NCI-H524 (cell line): Measurements from ENCODE around the gene FBXL17.

ENCODE experiments used
- DNase-seq, 2 experiments: peaks; one replicate each; lab custom pipeline; 2025; lab: John Stamatoyannopoulos, UW

Gene FBXL17

DNA sequence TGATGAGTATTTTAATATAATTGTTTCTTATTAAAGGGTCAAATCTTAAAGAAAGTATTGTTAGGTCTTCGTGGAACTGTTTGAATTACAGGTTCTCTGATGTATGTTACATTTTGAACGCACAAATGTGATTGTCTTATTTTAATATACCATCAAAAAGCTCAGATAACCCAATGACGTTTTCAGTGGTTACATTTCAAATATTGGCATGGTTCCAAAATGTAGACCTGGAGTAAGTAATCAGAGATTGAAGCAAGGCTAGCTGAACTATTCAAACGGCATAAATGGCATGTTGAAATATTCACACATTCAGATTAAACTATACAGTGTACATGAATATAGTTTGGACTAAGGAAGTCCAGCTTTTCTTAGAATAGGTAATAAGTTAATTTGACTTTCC lies 429.4 kb downstream of the FBXL17 start:
- DNase-seq, result no peak

DNA sequence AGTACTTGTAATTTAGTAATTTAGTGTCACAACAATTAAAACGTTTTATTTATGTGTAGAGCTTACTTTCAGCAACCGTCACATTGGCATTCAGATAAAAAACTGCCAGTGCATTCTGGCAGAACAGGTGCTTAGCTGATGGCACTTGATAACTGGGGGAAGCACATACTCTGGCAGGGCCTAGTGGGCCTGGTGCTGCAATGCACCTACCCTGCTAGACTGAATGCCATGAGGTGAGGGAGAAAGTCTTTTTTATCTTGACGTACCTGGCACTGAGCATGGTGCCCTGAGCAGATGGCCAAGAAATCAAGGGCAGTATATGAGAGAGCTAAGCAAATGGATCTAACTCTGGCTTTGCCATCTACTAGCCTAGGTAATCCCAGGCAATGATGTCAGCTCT lies 430.6 kb downstream of the FBXL17 start:
- DNase-seq, result peak; percentile 22 to 50

DNA sequence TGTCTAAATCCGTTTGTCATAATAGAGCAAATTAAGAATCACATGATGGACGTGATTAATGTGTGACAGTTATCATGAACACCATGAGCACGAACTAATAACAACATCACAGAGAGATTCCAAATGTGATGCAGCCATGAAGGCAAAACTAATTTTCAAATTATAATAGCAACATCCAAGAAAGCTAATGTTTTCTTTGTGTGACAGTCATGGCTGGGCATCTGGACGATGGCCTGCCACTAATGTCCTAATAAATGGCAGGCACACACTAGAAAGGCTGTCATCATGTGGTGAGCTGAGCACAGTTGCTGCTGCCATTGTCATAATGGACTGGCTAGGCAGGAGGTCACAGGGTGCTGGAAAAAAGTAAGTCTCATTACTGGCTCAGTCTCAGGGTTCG lies 431.1 kb downstream of the FBXL17 start:
- DNase-seq, result no peak

DNA sequence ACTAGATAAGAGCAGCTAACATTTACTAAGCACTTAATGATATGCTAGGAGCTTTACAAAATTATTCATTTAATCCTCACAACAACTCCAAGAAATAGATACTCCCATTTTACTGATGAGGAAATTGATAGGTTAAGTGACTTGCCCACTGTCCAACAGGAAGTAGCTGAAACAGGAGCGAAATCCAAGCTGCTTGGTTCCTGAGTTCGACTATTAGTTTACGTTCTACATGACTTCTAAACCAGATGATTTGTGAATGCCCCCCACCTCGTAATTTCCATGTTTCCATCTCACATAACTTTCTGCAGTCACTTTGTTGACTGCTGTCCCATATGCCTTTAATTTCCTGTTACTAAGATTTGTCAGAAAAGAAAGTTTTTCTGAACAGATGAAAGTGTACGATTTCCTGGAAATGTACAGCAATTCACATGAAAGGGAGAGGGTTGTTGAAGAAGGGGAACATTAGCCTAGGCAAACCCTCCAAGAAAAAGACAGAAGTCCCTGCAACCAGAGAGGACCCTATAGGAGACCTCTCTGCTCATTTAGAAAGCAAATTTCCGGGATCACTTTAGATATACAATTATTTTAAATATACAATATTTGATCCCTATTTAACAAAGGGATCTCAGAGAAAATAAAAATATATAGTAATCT lies 432.1 kb downstream of the FBXL17 start:
- DNase-seq, result no peak

DNA sequence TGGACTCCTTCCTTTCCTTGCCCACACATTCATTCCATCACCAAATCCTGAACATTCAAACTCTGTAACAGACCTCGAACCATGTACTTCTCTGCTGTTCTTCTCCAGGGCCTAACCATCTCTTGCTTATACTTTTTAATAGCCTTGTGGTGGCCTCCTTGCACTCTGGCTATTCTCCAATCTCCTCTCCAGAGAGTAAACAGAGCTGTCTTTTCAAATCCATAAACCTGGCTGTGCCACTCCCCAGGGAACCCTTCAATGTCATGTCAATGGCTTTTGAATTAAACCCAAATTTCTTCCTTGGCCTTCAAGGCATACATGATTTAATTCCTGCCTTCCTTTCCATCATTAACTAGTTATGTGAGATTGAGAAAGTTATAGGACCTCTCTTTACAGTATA lies 433.5 kb downstream of the FBXL17 start:
- peak; percentile 19 to 65 for DNase-seq

DNA sequence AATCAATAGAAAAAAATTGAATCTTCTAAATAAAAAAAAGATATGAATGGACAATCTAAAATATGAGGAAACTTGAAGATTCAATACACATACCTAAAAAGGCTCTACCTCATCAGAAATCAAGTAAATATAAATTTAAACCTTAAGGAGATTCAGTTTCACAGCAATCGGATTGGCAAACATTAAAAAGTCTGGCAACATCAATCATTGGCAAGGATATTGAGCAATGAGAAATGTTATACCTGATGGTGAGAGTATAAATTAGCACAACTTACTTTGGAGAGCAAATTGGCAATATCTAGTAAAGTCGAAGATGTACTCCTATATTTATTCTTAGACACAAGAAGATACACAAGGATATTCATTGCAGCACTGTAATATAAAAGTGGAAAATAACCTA lies 436.8 kb downstream of the FBXL17 start:
- DNase-seq, result no peak

DNA sequence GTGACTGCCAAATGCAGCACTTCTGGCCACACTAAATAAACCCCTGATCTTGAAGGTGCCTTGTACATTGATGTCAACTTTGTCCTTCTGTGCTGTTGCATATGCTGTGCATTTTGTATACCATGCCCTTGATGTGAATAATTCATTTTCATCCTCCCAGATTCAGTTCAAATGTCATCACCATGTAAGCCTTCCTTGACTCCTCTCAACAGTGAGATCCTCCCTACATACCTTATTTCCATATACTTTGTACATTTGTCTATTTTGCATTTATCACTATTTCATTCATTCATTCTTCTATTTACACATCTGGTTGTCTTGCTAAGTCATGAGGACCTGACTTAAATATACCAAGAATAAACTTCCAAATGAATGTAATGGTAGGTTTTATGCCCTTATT lies 438.0 kb downstream of the FBXL17 start:
- no peak for DNase-seq

DNA sequence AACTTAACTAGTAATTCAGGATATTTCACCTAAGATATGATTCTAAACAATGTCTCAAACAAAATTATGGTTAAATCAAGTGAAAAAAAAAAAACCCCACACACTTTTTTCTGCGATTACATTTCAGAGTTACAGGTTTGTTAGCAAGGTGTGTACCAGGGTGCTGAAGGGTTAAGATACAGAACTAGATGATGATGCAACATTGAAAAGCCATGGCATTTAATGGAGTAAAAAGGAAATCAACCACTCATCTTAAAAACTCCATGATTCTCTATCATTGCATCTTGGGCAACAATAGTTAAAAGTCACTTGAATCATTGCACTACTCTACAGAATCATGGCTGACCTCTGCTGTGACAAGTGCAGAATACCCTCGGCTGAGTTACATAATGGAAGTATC lies 440.9 kb downstream of the FBXL17 start:
- no peak for DNase-seq

DNA sequence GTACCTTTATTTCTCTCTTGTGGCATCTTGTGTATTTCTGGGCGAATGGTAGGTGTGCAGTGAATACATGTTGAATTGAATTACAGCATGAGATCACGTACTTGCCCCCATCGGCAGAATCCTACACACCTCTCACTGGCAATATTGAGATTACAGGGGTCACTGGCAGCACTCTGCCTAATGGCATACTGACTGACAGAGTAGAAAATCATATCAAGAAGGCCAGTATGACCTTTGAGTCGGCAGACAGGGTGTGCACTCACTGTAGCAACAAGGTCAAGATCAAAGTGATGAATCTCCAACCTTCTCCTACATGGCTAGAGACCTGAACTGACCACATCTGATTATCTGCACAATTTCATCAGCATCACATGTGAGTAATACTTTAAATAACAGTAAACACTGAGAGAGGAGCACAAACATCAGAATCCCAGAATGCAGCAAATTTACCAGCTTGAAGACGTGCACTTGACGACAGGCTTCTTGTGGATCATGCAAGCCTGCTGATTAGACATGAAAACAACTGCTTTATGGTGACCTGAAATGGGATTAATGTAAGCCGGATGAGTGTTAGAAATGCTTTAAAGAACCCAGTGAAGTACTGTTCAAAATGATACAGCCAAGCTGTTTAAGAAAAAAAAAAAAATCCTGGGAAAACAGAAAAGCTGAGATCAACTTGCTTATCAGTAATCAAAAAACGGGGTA lies 444.1 kb downstream of the FBXL17 start:
- peak; percentile 72 to 94 for DNase-seq

DNA sequence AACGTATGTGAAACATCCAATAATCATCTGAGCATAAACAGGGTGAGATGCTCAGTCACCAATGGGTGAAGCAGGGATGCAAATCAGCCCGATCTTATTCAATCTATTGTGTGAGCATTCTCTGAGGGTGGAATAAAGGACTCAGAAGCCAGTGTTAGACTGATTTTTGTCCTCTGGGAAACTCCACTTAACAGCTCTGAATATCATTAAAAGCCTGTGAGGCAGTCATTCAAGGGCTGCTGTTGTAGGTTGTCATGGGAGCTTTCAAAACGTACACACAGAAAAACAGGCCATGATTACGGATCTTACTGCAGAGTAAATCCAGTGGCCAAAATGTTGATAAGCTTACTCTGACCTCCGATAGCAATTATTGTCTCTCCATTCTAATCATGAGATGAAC lies 444.7 kb downstream of the FBXL17 start:
- peak; percentile 10 to 67 for DNase-seq

DNA sequence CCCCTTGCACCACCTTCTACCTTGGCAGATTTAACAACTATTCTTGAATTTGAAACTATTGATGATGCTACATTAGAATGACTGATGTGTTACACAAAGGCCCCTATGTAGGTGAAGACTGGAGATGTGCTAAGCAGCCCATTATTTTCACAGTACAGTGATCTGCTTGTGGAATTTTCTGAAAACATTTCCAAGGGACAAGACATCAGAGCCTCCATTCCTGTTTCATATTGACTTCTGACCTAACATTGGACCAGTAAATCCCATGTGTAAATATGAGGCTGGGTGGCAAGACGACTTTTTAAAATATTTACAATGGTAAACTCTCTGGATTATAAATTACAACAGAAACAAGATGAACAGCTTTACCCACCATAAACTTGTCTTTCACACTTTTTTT lies 445.4 kb downstream of the FBXL17 start:
- no peak for DNase-seq

DNA sequence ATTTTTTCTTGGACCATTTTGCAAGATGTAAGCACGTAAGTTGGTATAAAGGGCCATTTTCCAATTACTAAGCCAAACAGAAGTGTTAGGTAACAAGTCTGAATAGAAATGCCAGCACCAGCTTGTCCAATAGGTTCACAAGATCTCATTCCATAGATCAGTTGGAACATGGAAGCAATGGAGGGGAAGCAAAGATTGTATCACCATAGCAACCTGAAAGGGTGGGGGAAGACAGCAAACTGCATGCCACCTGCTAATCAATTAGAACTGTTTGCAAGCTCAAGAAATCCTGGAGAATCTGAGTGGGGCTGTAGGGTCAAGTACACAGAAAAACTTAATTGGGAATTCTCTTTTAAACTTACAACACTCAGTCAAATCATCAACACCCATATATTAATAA lies 446.3 kb downstream of the FBXL17 start:
- DNase-seq, result peak; percentile 23 to 79

DNA sequence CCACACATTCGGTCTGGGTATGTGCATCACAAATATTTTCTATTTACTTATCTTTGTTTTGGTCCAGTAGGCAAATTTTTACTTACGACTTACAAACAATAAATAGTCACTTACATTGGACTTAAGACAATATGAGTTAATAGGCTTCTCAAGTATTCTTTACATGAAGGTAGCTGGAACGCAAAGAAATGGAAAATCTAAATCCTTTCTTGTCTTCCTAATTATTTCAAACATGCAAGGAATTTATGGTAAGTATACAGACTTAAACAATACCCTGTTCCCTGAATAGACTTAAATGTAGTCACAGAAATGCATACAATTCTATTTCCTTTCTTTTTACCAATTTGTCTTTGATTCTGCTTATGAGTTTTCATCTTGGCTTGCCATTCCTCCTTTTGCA lies 448.6 kb downstream of the FBXL17 start:
- no peak for DNase-seq

DNA sequence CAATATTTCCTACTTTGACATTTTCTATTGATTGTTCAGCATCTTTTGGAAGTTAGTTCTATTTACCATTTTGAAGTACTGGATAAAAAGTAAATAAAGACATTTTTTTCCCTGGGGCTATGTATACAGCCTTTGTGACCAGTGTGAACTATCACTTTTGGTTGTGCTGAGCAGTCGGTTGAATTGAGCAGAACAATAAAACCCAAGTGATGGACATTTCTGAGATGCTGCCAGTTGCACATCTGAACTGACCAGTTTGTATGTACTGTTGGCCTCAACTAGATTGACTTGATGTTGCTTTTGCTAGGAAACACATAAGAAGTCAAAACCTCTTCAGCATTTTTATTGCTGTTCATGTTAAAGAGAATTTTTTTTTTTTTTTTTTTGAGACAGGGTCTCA lies 451.0 kb downstream of the FBXL17 start:
- DNase-seq, result no peak

DNA sequence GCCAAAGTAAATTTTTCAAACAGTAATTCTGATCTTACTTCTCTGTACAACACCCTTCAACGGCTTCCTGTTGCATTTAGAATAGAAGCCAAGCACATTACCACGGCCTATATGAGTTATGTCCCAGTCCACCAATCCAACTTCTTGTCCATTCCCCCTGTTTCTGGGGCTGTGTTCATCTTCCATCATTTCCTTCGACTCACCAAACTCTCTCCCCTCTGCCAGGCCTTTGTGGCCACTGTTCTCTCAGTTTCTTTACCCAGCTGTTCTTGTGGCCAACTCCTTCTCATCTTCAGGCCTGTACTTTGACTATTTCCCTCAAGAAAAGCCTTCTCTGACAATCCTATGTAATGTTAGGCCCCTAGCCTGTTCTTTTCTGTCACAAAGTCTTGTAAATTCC lies 451.8 kb downstream of the FBXL17 start:
- DNase-seq, result no peak

DNA sequence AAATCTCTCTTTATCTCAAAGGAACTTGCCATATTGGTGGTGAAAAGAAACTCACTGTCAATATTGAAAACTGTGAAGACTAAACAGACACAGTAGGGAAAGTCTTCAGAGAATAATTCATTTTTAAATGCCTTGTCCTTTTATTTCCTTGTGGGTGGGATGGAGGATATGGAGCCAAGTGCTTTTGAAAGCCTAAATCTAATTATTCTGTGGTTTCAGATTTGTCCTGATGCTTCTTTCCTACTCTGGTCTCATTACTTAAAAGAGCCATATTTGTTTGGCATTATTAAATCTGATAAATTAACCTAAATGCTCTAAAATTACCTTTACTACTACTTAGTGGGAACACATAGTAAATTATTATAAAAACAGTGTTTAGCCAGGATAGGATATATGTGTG lies 452.8 kb downstream of the FBXL17 start:
- no peak for DNase-seq

DNA sequence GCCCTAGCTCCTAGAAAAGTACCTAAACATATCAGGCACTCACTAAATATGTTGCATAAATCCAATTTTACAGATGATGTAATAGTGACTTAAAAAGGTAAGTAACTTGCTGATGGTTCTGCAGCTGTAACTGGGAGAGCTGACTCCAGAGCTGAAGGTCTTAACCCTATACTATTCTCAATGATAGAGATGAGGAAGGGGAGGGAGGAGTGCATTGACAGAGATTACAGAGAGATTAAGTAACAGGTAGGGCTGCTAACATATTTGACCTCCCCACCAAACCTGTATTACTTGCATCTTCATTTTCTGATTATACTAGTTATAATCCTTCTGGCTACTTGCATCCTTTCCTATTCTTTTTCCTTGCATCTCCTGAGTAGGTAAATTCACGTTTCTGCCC lies 455.8 kb downstream of the FBXL17 start:
- no peak for DNase-seq

DNA sequence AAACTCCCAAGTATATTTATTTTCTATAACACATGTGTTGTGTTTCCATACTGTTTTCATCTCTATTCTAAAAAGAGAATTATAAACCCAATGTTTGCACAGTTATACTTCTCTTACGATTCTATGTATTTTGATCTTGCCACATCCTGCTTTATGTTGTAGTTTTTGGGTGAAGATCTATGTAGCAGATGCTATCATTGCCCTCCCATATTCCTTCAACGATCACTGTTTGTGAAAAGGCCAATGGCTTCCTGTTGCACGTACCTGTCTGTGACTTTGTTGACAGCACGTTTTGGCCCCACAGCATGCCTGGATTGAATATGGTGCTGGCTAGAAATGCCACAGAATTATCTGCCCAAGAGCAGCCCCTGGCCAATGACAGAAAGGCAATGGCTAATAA lies 456.7 kb downstream of the FBXL17 start:
- DNase-seq, result no peak

DNA sequence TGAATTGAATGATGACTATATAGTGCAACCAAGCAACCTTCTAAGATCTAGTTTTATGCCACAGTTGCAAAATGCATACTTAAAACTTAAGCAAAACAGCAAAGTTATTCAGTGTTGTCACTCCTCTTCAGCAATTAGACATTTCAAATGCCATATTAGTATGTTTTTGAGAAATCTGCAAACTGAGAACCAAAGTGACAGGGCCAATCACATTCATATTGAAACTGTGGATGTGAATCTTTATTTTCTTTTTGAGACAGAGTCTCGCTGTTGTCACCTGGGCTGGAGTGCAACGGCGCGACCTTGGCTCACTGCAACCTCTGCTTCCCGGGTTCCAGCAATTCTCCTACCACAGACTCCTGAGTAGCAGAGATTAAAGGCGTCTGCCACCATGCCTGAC lies 461.9 kb downstream of the FBXL17 start:
- no peak for DNase-seq

DNA sequence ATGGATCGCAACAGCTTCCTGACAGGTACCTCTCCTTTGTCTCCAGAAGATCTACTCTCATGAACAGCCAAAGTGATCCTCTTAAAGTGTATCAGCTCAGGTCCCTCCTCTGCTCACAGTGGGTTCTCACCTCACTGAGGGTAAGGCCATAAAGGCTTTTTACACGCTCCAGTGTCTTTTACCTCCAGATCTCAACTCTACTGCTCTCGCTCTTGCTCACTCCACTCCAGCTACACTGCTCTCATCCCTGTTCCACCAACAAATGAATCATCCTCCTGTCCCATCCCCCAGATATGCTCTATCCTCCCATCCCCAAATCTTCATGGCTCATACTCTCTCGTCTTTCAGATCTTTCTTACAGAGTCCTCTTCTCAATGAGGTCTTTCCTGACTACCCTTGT lies 462.5 kb downstream of the FBXL17 start:
- no peak for DNase-seq

DNA sequence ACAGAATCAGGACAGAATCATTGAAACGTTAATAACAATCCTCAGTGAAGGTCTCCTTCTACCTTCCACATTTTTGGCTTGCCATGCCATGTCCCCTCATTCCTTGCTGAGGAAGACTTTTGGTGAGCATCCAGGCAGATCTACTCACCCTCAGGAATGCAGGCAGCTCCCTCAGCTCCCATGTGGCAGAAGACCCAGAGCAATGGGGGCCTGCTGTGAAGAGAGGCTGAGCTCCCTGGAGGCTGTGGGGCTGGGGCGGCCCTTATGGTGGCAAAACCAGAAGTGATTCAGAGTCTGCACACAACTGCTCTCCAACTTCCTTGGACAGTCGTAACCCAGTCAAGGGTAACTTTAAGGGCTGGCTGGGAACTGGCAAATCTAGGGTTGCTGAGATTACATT lies 463.9 kb downstream of the FBXL17 start:
- DNase-seq, result no peak

DNA sequence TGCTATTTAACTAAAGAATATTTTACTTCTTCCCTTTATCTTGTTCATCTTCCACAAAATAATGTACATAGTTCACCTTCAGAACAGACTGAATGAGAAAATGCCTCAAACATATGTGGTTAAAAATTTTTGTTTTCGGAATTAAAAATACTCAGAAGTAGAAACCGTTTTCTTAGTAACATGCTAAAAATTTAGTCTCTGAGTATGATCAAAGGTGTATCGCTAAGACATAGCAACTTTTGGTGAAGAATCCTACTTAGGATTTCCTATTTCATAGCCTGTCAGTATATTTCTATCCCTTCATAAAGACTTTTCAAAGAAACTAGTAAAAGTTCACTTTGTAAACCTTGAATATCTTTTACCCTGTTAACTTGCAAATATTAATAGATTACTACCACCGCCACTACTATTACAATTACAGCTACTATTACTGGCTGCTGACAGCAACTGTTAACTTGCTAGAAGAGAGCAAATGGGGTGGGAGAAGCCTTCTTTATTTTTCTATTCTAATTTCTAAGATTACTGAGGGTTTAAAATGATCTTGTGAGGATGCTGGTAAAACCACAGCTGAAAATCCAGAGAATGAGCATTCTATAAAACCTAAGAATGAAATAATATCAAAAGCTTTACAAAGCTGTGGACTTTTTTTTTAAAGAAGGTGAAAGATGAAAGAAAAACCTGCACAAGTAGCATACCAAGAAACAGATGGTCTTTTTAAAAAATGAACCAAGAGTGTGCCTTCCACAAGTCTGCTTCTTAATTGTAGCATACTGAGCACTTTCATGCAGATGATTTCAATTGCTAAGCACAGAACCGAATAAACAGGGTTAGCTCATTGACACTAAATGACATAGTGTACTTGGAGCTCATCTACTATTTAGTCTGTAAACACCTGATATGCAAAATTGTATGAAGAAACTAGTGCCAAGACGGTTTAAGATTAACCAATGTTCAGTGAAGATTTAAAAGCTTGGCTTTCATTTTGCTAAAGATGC lies 464.9 kb downstream of the FBXL17 start:
- DNase-seq, result peak in 1 of 2 experiments; percentile 44
